ENCODE results near the gene IFNAR1. TPM values are rescaled to one million over a fixed set of nuclear protein-coding genes. Genes with fewer than 3 reads are reported as not detected.

The IFNAR1 gene
- total RNA-seq, 1 experiment from 2014 or later = 20.5 TPM

DNA sequence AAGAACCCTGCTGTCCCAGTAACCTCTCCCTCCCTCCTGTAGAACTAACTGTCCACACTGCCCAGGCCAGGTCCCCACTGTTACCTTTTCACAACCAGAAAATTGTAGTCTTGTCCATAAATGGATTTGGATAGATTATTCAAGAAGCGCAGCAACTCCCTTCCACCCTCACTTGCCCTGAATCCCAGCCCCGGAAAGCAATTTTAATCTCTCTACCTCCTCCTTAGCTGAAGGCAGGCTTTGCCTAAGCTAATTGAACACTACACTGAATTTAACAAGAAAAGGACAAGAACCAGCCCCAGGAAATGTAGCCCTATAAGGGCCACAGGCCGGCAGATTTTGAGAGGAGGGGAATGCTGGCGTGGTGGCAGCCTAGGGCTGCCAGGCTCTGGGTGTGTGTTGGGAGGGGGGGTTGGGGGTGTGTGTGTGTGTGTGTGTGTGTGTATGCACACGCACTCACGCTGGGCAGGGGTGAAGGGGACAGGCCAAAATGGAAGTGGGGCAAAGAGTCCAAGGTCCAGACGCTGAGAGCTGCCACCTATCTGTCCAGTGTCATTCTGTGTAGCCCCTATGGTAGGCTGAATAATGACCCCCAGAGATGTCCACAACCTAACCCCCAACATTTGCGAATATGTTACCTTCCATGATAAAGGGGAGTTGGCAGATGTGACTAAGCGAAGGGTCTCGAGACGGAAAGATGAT, 67.7 kb downstream of the IFNAR1 start:
- Histone ChIP-seq H3K27me3 (ENCODE audit: insufficient read depth, low read length) (no peaks in the 10 kb centered on the region), H3K4me1 (ENCODE audit: control insufficient read depth in 1 of 2, insufficient read depth in 2 of 2, low read length in 2 of 2) (peaks cover 3 to 6% of the 10 kb centered on the region in 2 experiments; a peak in 2 of 4 replicates), H3K27ac (ENCODE audit: low read depth, low read length) (no peak overlapping the region), H3K79me2 (ENCODE audit: insufficient read depth, low read length) (no peaks in the 10 kb centered on the region), H4K20me1 (ENCODE audit: insufficient read depth) (no peaks in the 10 kb centered on the region), H2AFZ (ENCODE audit: low read depth, low read length, poor library complexity, severe bottlenecking) (no peak overlapping the region), H3K9ac (ENCODE audit: low read length) (no peak overlapping the region), H3K36me3 (ENCODE audit: control insufficient read depth in 1 of 2, insufficient read depth in 2 of 2, low read length in 2 of 2) (no peaks in the 10 kb centered on the region), H3K9me3 (ENCODE audit: control insufficient read depth in 1 of 2, insufficient read depth in 1 of 2, low read depth in 1 of 2, low read length in 2 of 2) (no peaks in the 10 kb centered on the region), H3K9me2 (ENCODE audit: insufficient read depth) (no peaks in the 10 kb centered on the region), H3K4me3 (replicated peaks in 1 of 2; ENCODE audit: low read depth in 1 of 2, low read length in 2 of 2) (no peak overlapping the region), H3K4me2 (ENCODE audit: low read length) (no peak overlapping the region)
- DNase-seq (ENCODE audit: low read depth, low spot score) (no peak), ATAC-seq (no peak)
- no peak for TF ChIP-seq TCF7L2 (IDR thresholded peaks at IDR 0.05; ENCODE audit: borderline replicate concordance, extremely low read depth, insufficient read depth, insufficient read length)
- no peak for TF ChIP-seq EGR1 (IDR thresholded peaks at IDR 0.05; ENCODE audit: low read depth)
- TF ChIP-seq ELF1 (IDR thresholded peaks at IDR 0.05; ENCODE audit: borderline replicate concordance, low read depth) = no peak
- TF ChIP-seq YY1 (IDR thresholded peaks at IDR 0.05; ENCODE audit: extremely low read depth, insufficient replicate concordance, low read depth, low read length) = no peak
- no peak for TF ChIP-seq SIN3A (IDR thresholded peaks at IDR 0.05; ENCODE audit: low read depth)
- no peak for TF ChIP-seq ZFX (IDR thresholded peaks at IDR 0.05)
- TF ChIP-seq, protein P1, sequence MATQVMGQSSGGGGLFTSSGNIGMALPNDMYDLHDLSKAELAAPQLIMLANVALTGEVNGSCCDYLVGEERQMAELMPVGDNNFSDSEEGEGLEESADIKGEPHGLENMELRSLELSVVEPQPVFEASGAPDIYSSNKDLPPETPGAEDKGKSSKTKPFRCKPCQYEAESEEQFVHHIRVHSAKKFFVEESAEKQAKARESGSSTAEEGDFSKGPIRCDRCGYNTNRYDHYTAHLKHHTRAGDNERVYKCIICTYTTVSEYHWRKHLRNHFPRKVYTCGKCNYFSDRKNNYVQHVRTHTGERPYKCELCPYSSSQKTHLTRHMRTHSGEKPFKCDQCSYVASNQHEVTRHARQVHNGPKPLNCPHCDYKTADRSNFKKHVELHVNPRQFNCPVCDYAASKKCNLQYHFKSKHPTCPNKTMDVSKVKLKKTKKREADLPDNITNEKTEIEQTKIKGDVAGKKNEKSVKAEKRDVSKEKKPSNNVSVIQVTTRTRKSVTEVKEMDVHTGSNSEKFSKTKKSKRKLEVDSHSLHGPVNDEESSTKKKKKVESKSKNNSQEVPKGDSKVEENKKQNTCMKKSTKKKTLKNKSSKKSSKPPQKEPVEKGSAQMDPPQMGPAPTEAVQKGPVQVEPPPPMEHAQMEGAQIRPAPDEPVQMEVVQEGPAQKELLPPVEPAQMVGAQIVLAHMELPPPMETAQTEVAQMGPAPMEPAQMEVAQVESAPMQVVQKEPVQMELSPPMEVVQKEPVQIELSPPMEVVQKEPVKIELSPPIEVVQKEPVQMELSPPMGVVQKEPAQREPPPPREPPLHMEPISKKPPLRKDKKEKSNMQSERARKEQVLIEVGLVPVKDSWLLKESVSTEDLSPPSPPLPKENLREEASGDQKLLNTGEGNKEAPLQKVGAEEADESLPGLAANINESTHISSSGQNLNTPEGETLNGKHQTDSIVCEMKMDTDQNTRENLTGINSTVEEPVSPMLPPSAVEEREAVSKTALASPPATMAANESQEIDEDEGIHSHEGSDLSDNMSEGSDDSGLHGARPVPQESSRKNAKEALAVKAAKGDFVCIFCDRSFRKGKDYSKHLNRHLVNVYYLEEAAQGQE (IDR thresholded peaks at IDR 0.05; ENCODE audit: low read depth) = no peak
- no peak for TF ChIP-seq CBX3 (IDR thresholded peaks at IDR 0.05; ENCODE audit: low read depth)
- TF ChIP-seq, protein P2, sequence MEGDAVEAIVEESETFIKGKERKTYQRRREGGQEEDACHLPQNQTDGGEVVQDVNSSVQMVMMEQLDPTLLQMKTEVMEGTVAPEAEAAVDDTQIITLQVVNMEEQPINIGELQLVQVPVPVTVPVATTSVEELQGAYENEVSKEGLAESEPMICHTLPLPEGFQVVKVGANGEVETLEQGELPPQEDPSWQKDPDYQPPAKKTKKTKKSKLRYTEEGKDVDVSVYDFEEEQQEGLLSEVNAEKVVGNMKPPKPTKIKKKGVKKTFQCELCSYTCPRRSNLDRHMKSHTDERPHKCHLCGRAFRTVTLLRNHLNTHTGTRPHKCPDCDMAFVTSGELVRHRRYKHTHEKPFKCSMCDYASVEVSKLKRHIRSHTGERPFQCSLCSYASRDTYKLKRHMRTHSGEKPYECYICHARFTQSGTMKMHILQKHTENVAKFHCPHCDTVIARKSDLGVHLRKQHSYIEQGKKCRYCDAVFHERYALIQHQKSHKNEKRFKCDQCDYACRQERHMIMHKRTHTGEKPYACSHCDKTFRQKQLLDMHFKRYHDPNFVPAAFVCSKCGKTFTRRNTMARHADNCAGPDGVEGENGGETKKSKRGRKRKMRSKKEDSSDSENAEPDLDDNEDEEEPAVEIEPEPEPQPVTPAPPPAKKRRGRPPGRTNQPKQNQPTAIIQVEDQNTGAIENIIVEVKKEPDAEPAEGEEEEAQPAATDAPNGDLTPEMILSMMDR (IDR thresholded peaks at IDR 0.05 in 2 of 3, conservative IDR thresholded peaks at IDR 0.05 in 1 of 3; ENCODE audit: borderline replicate concordance in 1 of 3, insufficient read depth in 1 of 3, low read depth in 2 of 3, low read length in 2 of 3) = no peak
- no peak for TF ChIP-seq FOSL1 (IDR thresholded peaks at IDR 0.05; ENCODE audit: low read depth)
- no peak for TF ChIP-seq JUND (IDR thresholded peaks at IDR 0.05)
- TF ChIP-seq EZH2 (IDR thresholded peaks at IDR 0.05) = no peak
- TF ChIP-seq, protein P3, sequence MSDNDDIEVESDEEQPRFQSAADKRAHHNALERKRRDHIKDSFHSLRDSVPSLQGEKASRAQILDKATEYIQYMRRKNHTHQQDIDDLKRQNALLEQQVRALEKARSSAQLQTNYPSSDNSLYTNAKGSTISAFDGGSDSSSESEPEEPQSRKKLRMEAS (IDR thresholded peaks at IDR 0.05) = no peak
- TF ChIP-seq POLR2AphosphoS5 (IDR thresholded peaks at IDR 0.05; ENCODE audit: low read depth, low read length) = no peak
- no peak for TF ChIP-seq SRF (IDR thresholded peaks at IDR 0.05; ENCODE audit: low read depth)
- no peak for TF ChIP-seq SP1 (IDR thresholded peaks at IDR 0.05; ENCODE audit: low read depth)
- no peak for TF ChIP-seq RAD21 (IDR thresholded peaks at IDR 0.05; ENCODE audit: low read depth)
- TF ChIP-seq, protein P4, sequence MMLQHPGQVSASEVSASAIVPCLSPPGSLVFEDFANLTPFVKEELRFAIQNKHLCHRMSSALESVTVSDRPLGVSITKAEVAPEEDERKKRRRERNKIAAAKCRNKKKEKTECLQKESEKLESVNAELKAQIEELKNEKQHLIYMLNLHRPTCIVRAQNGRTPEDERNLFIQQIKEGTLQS (IDR thresholded peaks at IDR 0.05) = no peak
- TF ChIP-seq EZH2phosphoT487 (IDR thresholded peaks at IDR 0.05; ENCODE audit: borderline replicate concordance) = no peak
- TF ChIP-seq, protein P5, sequence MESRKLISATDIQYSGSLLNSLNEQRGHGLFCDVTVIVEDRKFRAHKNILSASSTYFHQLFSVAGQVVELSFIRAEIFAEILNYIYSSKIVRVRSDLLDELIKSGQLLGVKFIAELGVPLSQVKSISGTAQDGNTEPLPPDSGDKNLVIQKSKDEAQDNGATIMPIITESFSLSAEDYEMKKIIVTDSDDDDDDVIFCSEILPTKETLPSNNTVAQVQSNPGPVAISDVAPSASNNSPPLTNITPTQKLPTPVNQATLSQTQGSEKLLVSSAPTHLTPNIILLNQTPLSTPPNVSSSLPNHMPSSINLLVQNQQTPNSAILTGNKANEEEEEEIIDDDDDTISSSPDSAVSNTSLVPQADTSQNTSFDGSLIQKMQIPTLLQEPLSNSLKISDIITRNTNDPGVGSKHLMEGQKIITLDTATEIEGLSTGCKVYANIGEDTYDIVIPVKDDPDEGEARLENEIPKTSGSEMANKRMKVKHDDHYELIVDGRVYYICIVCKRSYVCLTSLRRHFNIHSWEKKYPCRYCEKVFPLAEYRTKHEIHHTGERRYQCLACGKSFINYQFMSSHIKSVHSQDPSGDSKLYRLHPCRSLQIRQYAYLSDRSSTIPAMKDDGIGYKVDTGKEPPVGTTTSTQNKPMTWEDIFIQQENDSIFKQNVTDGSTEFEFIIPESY (IDR thresholded peaks at IDR 0.05; ENCODE audit: extremely low read depth, insufficient replicate concordance, low read length) = no peak
- CTCF ChIA-PET = no interaction called here
- intact Hi-C loops (cut with micrococcal nuclease) = no loop called here
- no TSS peak for BruUV-seq (replicated peaks)
- POLR2A ChIA-PET = no interaction called here
- RAD21 ChIA-PET (ENCODE audit: low non-redundant PET in 1 of 2, low total read pairs in 2 of 2, uncharacterized antibody in 2 of 2, unreplicated experiment in 2 of 2) = no interaction called here
